ENCODE data around the gene FRAS1. TPM values are rescaled to one million over a fixed set of nuclear protein-coding genes. Genes with fewer than 3 reads are reported as not detected.

FRAS1 gene
- total and polyA plus RNA-seq, 9 of the 15 experiments (the other 6 are each of a cell fraction or from before 2014, with no cell fraction given), result under 0.01 to 0.11 (median 0.04) TPM; not detected in 2

DNA sequence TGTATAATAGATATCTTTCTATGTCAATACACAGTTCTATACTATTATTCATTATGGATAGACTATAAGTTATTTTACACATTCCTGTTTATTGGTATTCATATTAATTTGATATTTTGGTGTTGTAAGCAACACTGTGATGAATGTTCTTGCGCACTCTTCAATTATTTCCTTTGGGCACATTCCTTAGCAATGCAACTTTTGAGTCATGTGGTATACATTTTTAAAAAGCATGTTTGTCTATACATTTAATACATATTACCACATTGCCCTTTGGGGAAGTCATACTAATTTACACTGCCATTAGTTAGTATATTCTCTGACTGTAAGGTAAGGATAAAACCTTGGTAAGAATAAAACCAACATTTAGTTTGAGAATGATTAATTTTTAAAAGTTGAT lies 21.0 kb downstream of the FRAS1 start:
- no peak overlapping the region for H3K27ac ChIP-seq (ENCODE audit: extremely low read depth, low read depth, low read length)
- WGBS (ENCODE audit: insufficient coverage, low coverage, missing lambda C conversion rate), result 0% methylated on average over 1 of the region's 1 CpG
- no peak overlapping the region for H3K9ac ChIP-seq (ENCODE audit: insufficient read depth in 1 of 2, low read depth in 2 of 2, low read length in 2 of 2)
- in situ Hi-C loops (cut with MboI), result no loop called here
- FAIRE-seq (no peak), DNase-seq (ENCODE audit: extremely low read depth in 1 of 4, low spot score in 3 of 4) (no peak), ATAC-seq (no peak)
- H3K79me2 ChIP-seq (ENCODE audit: control insufficient read depth, insufficient read depth, low read length), result no peaks in the 10 kb centered on the region
- ChIA-PET CTCF (ENCODE audit: low intra/inter-chr PET ratio) (no interaction called here), POLR2A (interaction anchor here (1.0 kb wide), 1 partner anchor 12 kb away, joined by 3 read pairs; no protein-coding TSS in a partner anchor)
- H3K4me3 ChIP-seq, result no peak overlapping the region
- intact Hi-C loops (cut with micrococcal nuclease), result no loop called here
- no TSS peak for BruUV-seq (replicated peaks)
- TF ChIP-seq RBM39 (optimal IDR thresholded peaks at IDR 0.05; ENCODE audit: low read depth, low read length) (no peak), ZNF212 (CRISPR knock-in tag; IDR thresholded peaks at IDR 0.05) (no peak), TRIM28 (IDR thresholded peaks at IDR 0.05) (no peak), ZNF311 (CRISPR knock-in tag; IDR thresholded peaks at IDR 0.05) (no peak), NFE2 (IDR thresholded peaks at IDR 0.05; ENCODE audit: low read depth) (no peak), SLC30A9 (CRISPR knock-in tag; IDR thresholded peaks at IDR 0.05) (no peak), BRCA1 (IDR thresholded peaks at IDR 0.05) (no peak), BRCA1 (CRISPR knock-in tag; IDR thresholded peaks at IDR 0.05) (no peak), NCOR1 (IDR thresholded peaks at IDR 0.05) (no peak)
- TF ChIP-seq, protein P1, sequence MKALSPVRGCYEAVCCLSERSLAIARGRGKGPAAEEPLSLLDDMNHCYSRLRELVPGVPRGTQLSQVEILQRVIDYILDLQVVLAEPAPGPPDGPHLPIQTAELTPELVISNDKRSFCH (CRISPR knock-in tag; IDR thresholded peaks at IDR 0.05), result no peak
- TF ChIP-seq, protein P1 (tag; IDR thresholded peaks at IDR 0.05), result no peak
- TF ChIP-seq, protein P2, sequence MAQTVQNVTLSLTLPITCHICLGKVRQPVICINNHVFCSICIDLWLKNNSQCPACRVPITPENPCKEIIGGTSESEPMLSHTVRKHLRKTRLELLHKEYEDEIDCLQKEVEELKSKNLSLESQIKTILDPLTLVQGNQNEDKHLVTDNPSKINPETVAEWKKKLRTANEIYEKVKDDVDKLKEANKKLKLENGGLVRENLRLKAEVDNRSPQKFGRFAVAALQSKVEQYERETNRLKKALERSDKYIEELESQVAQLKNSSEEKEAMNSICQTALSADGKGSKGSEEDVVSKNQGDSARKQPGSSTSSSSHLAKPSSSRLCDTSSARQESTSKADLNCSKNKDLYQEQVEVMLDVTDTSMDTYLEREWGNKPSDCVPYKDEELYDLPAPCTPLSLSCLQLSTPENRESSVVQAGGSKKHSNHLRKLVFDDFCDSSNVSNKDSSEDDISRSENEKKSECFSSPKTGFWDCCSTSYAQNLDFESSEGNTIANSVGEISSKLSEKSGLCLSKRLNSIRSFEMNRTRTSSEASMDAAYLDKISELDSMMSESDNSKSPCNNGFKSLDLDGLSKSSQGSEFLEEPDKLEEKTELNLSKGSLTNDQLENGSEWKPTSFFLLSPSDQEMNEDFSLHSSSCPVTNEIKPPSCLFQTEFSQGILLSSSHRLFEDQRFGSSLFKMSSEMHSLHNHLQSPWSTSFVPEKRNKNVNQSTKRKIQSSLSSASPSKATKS (CRISPR knock-in tag; IDR thresholded peaks at IDR 0.05), result no peak
- TF ChIP-seq, protein P3, sequence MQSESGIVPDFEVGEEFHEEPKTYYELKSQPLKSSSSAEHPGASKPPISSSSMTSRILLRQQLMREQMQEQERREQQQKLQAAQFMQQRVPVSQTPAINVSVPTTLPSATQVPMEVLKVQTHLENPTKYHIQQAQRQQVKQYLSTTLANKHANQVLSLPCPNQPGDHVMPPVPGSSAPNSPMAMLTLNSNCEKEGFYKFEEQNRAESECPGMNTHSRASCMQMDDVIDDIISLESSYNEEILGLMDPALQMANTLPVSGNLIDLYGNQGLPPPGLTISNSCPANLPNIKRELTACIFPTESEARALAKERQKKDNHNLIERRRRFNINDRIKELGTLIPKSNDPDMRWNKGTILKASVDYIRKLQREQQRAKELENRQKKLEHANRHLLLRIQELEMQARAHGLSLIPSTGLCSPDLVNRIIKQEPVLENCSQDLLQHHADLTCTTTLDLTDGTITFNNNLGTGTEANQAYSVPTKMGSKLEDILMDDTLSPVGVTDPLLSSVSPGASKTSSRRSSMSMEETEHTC (IDR thresholded peaks at IDR 0.05), result no peak
- no peaks in the 10 kb centered on the region for H3K4me1 ChIP-seq (replicated peaks in 1 of 2; ENCODE audit: control insufficient read depth in 2 of 2, insufficient read depth in 2 of 2, low read length in 2 of 2)
- no peak overlapping the region for H2AFZ ChIP-seq (ENCODE audit: low read depth, low read length)
- no peaks in the 10 kb centered on the region for H4K20me1 ChIP-seq (replicated peaks; ENCODE audit: control insufficient read depth, insufficient read depth, low read length)
- no peaks in the 10 kb centered on the region for H3K36me3 ChIP-seq (ENCODE audit: control insufficient read depth, insufficient read depth, low read length)
- peaks cover 0 to 4% of the 10 kb centered on the region in 2 experiments; a peak in 1 of 5 replicates for H3K27me3 ChIP-seq (ENCODE audit: control insufficient read depth in 2 of 2, insufficient read depth in 2 of 2, low read length in 2 of 2)
- H3K9me3 ChIP-seq (replicated peaks; ENCODE audit: control insufficient read depth, insufficient read depth, low read depth, low read length), result no peaks in the 10 kb centered on the region
- H3K4me2 ChIP-seq (ENCODE audit: insufficient read depth, low read length), result no peak overlapping the region
- no peaks in the 10 kb centered on the region for H3K9me1 ChIP-seq (ENCODE audit: control insufficient read depth, insufficient read depth, low read length)
